ENCODE data around the gene KCNJ10.

Gene KCNJ10

DNA sequence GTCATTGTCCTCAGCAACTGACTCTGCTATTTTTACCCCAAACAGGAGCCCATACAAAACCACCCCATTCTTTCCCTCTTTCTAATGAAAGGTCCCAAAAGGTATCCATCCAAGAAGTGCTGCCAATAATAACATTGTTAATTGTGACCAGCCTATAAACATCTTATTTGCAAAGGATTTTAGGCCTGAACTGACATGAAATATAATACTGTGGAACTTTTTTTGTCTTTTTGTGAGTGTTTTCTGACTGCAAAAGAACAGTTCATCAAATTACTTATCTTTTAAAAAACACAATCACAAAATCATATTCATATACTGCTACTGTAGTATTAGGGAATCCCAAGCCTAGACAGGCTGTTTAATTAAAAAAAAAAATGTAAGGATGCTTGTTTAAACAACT lies 41.5 kb downstream of the KCNJ10 start:
- DNase-seq (ENCODE audit: low spot score) = no peak
- FAIRE-seq = no peak

DNA sequence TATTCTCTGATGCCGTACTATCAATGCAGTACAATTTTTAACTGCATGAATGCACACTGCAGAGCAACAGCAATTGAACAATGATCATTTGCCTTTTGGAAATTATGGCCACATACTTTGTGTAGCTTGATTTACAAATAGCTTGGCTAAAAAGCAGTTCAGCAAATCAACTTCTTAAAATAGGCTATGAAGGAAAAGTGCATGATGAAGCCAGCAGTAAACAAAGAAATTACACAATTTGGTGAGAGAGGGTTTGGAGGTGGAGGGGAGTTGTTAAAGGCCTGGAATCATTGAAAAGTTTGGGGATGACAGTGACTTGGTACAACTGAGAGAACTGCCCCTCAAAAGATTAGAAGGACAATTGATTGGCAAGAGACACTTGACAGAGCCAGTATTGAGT lies 44.6 kb downstream of the KCNJ10 start:
- FAIRE-seq = no peak
- DNase-seq (ENCODE audit: low spot score) = no peak

DNA sequence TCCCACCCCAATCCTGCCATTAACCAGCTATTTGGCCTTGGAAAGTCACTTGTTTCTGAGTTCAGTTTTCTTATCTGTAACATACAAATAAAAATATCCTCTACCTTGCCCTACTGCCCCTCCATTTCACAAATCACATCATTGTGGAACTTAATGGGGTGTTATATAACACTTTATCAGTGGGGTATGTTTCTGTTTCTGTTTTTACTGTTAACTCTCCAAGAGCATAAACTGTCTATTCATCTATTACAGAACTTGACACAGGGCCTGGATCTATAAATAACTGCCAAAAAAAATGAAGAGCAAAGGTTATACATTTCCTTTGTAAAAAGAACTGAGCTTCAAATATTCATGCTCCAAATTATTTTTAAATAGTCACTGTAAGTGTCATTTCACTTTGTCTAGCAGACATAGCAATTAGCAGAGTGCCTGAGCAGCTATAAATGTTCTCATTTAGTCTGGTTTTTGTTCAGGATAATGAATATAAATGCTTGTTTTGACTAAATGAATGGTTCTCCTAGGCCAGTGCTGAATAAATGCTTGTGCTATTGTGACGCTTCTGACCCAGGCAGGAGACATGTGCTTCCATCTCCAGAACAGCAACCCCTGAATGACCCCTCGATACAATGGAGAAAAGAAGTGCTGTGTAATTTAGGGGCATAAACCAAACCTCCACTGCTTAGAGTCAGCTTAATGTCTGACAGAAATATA lies 45.6 kb downstream of the KCNJ10 start:
- FAIRE-seq = no peak

DNA sequence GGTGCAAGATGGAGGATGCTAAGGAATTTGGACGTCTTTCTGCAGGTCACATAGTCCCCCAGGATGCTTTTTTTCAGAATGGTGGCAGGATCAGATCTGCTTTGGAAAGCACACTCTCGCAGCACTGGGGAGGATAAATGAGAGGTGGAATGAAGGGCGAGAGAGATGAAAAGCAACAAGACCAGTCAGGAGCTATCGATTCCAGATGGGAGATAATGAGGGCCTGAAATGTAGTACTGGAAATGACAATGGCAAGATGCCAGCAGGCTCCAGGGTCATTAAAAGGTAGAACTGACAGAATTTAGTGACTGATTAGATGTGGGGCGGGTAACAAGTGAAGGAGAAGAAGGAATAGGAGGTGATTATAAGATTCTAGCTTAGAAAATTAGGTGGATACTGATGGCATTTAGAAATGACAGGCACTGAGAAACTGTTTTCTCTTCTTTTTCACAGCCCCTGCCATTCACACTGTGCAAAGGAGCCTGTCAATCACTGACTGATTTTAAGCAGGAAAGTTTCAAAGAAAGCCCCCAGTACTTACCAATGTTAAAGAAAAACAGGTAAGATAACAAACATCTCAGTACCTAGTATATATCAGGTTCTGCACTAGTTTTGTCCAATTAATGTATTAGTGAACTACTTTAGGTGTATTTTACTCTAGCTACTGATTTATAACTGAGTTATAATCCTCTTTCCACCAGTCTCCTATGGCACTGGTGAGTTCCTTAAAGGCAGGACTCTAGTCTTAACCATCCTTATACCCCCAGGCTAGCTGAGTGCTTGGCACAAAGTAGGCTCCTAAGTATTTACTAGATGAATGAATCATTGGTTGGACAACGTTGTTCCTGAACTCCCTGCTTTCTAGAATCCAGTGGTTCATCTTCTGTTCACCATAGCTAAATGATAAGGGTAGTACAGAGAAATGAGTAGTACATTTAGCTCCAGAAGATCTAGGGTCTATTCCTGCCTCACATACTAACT lies 47.3 kb downstream of the KCNJ10 start:
- FAIRE-seq (no peak), DNase-seq (ENCODE audit: low spot score) (no peak)

More for the DNA sequence above, 45.6 kb downstream of the KCNJ10 start:
- no peak for DNase-seq (ENCODE audit: low spot score)

DNA sequence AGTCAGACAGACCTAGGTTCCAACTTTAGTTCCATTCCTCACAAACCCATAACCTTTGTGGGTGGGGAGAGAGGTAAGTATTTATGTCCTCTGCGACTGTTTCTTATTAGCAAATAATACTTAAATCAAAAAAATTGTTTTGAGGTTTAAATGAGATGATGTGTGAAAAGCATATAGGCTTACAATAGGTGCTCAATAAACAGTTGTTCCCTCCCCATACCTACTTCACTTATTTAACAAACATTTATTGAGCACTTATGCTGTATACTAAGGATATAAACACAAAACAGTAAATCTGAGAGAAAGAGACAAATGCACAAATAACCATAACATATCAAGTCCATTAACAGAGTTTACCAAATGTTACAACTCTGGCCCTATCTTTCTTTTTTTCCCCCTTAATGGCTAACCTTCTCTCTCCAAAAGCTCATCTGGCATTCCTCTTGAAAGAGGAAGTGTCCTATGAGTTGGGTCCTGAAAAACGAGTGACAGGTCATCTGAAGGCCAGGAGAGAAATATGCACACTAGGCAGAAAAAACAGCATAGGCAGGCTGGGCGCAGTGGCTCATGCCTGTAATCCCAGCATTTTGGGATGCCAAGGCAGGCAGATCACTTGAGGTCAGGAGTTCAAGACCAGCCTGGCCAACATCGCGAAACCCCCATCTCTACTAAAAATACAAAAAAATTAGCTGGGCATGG lies 48.4 kb downstream of the KCNJ10 start:
- FAIRE-seq (no peak), DNase-seq (ENCODE audit: low spot score) (no peak)

DNA sequence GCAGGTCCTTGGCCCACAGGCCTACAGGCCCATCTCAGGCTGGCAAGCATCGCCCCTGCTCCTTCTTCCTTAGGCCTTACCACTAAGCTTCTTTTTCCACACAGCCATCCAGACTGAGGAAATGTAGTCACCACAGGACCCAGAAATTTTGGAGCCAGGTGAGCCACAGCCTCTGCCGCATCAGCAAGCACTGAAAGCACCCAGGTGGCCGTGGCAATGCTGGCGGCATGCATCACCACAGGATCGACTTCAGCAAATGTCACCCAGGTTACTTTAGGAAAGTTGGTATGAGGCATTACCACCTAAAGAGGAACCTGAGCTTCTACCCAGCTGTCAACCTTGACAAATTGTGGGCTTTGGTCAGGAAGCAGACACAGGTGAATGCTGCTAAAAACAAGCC lies 49.8 kb downstream of the KCNJ10 start:
- DNase-seq (ENCODE audit: low spot score) = no peak
- no peak for FAIRE-seq

DNA sequence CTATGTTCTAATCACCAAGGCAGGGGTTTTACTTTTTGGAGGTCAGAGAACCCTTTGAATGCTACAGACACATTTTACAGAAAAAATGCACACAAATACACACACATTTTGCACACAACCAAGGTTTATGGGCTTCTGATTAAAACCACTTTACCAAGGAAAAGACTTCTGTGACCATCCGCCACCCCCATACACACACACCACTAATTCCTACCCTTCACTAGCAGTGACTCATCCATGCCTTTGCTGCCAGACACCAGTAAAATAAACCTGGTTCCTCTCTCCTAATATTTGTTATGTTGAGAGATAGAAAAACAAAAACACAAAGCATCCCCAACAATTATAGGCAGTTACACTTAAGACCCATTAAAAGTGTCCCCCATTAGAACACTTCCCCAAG lies 51.1 kb downstream of the KCNJ10 start:
- no peak for DNase-seq (ENCODE audit: low spot score)
- peak; percentile 34 for FAIRE-seq

DNA sequence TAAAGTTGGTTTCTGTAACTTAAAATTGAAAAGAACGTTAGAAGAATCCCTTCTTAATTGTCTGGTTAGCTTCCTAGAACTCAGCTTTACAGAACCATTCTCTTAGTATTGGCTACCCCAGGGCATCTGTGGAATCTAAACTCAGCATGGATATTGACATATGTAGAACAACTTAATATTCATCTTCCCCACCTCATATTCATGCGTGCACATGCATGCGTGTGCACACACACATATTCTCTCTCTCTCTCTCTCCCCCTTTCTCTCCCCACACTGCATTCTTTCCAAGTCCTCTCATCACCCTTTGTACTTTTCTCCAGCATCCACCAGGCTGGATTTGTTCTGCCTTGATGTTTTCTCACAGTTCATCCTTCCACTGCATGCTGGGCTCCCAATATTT lies 51.6 kb downstream of the KCNJ10 start:
- FAIRE-seq (no peak), DNase-seq (ENCODE audit: low spot score) (no peak)

DNA sequence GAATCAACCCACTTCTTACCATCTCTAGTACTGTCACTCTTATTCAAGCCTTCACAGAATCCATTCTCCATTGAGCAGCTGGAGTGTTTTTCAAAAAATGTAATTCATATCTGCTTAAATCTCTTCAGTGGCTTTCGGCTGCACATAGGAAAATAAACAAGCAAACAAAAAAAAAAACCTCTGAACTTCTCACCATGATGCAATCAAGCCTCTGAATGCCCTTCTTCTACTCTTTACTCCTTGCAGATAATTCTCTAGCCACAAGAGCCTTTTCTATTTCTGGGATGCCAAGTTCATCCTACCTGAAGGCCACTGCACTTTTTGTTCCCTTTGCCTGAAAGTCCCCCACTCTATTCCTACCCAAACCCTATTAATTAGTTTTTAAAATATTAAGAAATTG lies 52.4 kb downstream of the KCNJ10 start:
- no peak for FAIRE-seq

DNA sequence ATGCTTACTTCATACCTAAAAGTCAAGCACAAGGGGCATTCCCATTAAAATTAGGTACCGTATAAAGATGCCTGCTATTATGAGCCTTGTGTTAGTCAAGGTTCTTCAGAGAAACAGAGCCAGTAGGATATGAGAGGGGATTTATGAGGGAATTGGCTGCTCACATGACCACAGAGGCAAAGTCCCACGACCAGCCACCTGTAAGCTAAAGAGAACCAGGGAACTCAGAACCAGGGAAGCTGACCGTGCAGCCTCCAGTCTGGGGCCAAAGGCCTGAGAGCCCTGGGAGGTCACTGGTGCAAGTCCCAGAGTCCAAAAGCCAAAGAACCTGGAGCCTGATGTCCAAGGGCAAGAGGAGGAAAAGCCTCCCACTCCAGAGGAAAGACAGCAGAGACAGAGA lies 58.2 kb downstream of the KCNJ10 start:
- no peak for DNase-seq (ENCODE audit: low spot score)
- FAIRE-seq = no peak

More for the DNA sequence above, 52.4 kb downstream of the KCNJ10 start:
- DNase-seq (ENCODE audit: low spot score) = no peak

DNA sequence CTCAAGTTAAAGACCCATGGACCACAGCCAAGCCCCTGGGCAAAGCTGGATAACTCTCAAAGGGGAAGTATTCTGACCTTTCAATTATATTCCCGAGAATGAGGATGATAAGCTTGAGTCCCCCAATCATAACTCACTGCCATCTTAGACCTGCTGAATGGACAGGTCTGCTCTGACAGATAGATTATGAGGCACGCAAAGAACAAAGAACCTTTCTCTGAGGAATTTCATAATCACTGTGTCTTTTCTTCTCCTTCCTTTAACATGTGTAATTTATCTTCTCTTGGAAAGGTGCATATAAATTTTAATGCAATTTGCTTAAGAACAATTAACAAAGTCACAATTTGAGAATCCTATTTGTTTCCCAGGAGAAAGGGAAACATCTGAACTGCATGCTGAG lies 60.2 kb downstream of the KCNJ10 start:
- FAIRE-seq (no peak), DNase-seq (ENCODE audit: low spot score) (no peak)

DNA sequence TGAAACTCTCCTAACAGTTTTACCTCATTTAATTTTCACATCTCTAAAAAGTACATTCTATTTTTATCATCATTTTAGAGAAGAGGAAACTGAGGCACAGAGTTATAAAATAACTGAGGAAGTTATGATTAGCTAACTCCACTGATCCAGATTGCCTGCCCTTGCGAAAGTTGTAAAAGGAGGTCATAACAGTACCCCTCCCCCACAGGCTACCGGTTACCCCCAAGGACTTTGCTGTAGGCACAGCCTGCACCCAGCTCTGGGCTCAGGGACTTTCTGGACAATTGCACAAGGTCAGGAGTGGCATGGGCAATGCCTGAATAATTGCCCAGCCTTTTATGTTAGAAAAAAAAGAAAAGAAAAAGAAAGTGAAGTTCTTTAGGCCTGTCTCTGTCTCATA lies 60.9 kb downstream of the KCNJ10 start:
- DNase-seq (ENCODE audit: low spot score) (no peak), FAIRE-seq (no peak)

DNA sequence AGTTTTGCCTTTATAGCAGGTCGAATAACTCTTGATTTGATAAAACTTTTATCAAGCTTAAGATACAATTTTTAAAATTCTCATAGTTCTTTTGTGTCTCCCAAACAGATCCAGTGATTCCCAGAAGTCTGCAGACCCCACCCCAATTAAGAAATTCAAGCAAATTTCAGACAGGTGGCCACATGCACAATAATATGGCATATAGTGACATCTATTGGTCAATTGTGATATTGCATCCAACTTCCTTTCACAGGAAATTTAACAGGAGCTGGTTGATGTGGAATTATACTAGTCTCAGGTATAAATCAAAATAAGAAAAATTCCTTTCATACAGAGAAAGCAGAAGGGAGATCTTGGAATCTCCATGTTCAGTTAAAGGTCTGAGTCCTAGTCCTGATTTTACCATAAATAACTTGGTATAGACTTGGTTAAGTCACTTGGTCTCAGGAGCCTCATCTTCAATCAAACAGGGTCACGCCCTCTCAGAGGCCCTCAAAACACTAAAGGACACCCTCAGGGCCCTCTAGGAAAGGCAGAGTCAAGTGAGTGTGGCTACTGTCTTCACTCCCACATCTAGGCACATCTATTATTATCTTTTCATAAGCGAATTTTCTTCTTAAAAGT lies 62.3 kb downstream of the KCNJ10 start:
- DNase-seq (ENCODE audit: low spot score) (no peak), FAIRE-seq (peak; percentile 63)

DNA sequence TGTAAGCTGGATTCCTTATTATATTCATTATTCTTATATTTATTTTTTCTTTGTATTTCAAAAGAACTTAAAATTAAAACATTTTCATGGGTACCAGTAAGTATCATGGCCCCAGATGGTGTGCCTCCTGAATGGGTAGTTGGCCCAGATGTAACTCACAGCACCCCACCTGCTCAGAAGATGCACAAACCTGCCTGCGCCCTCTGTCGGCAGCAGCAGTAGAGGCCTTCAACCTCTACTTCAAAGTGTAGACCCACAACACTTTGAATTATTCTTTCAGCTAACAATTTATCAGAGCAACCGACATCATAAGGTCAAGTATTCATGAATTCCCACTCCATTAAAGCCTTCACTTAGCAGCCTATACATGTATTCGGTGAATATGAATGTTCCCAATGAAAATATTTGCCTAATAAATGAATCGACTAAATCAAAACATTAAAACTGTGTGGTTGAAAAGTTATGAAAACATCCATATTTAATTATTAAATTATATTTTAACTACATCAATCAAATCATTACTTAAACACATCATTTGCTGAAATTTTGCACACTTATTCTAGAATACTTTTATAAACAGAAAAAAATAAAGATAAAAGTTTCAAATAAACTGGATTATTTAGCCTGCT lies 63.5 kb downstream of the KCNJ10 start:
- FAIRE-seq (peak; percentile 69), DNase-seq (ENCODE audit: low spot score) (peak; percentile 54)

DNA sequence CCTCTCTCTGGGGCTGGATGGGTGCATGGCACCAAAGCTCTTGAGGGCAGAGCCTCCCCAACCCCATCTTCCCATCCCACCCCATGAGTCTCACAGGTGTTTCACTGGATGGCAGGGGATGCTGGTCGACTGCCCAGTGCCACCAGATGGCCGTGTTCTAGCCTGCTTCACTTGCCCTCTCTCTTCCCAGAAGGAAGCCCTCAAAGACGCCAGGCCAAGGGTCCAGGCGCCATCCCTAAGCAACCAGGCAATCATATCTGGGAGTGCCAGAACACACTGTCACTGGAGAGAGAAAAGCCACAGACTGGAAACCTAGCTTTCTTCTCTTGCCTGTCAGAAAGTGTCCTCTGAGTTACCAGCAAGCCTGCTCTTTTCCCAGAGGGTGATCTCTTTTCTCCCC lies 64.9 kb downstream of the KCNJ10 start:
- FAIRE-seq (no peak), DNase-seq (ENCODE audit: low spot score) (no peak)

DNA sequence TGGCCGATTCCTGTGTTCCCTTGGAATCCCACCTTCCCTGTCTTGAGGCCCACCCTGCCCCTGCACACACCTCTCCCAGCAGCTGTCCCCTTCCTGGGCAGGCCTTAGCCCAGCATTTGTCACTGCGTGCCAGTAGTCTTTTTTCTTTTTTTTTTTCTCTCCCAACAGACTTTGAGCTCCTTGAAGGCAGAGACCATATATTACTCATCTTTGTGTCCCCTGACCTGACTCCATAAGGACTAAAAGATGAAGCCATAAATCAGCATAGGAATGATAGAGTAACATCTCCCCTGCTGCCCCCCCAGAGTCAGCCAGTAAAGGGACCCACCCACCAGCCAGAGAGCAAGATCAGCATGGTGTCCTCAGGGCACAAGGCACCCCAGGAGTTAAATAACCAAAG lies 65.5 kb downstream of the KCNJ10 start:
- DNase-seq (ENCODE audit: low spot score) (no peak), FAIRE-seq (no peak)

DNA sequence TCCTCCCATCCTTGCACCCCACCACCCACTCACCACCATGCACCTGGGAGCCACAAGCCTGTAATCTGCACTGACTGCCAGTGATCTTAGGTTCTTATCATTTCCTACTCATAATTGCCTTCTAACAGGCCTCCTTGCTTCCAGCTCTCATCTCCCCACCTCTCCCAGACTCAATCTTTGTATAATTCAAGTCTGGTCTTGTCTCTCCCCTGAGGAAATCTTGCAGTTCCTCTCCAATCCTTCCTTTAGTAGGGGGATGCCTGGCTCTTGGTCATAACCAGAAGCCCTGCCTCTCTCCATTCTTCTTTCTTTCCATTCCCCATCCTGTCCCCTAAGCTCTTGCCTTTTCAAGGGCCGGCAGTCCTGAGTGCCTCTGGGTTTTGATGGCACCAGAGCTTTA lies 66.0 kb downstream of the KCNJ10 start:
- FAIRE-seq (no peak), DNase-seq (ENCODE audit: low spot score) (no peak)

DNA sequence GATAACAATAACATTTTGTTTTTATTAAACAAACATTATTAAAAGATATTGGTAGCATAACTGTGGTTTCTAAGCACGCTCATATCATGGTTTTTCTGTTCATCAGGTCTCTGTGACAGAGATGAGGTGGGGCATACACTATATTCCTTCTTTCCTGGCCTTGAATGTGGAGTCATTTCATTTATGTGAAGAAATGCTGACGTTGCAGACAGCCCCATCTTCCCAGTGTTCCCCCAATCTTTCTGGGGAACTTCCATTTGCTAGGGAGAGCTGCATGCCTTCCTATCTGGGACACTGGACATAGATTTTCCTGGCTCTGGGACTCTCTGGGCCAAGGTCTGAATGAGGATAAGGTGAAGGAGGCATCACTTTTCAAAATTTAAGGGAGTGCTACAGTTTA lies 68.5 kb downstream of the KCNJ10 start:
- FAIRE-seq (no peak), DNase-seq (ENCODE audit: low spot score) (no peak)

DNA sequence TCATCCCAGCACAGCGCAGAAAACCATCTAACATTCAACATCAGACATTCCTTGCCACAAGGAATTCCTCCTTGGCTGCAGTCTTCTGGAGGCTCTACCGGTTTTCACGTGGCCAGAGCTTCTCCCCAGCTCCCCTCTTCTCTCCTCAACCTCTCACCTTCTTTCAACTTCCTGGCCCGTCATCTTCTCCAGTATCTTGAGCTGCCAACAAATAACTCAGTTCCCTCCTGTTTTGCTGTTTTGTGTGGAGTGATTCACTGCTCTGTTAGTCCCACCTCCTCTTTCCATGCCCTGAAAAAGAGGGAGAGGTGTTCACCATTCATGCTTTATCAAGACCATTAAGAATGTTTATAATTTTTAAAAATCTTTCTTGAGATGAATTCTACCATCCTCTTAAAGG lies 70.8 kb downstream of the KCNJ10 start:
- no peak for FAIRE-seq

DNA sequence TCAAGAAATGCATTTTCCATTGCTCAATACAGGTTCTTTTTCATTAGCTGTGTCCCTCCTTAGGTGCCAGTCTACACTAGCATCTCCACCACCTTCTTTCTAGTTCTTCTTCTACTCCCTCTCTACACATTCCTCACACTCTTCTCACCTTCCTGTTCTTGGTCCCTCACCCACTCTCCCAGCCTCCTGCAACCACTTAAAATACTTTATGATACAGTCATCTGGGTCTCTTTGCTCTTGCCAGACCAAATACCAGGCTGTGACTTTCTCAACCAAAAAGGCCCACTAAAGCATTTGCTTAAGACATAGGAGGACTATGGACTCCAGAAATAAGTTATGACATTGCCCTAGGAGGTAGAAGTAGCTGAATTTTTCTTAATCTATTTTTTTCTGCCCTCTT lies 73.3 kb downstream of the KCNJ10 start:
- DNase-seq (ENCODE audit: low spot score) (peak; percentile 44), FAIRE-seq (no peak)

More for the DNA sequence above, 70.8 kb downstream of the KCNJ10 start:
- DNase-seq (ENCODE audit: low spot score) = no peak

DNA sequence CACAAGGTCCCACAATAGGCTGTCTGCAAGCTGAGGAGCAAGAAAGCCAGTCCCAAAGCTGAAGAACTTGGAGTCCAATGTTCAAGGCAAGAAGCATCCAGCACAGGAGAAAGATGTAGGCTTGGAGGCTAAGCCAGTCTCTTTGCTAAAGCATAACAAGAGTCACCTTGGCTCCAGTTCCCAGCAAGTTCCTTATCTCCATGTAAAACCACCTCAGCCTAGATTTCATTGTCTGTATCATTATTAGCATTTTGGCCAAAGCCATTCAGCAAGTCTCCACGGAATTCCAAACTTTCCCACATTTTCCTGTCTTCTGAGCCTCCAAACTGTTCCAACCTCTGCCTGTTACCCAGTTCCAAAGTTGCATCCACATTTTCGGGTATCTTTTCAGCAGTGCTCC lies 75.1 kb downstream of the KCNJ10 start:
- DNase-seq (ENCODE audit: low spot score) (no peak), FAIRE-seq (no peak)

All from RCC 7860 (cell line).